Measurements from ENCODE around the gene PRMT7. TPM values are rescaled to one million over a fixed set of nuclear protein-coding genes. Genes with fewer than 3 reads are reported as not detected.

PRMT7 gene
- total RNA-seq, 1 experiment from 2014 or later, result 59.3 TPM

DNA sequence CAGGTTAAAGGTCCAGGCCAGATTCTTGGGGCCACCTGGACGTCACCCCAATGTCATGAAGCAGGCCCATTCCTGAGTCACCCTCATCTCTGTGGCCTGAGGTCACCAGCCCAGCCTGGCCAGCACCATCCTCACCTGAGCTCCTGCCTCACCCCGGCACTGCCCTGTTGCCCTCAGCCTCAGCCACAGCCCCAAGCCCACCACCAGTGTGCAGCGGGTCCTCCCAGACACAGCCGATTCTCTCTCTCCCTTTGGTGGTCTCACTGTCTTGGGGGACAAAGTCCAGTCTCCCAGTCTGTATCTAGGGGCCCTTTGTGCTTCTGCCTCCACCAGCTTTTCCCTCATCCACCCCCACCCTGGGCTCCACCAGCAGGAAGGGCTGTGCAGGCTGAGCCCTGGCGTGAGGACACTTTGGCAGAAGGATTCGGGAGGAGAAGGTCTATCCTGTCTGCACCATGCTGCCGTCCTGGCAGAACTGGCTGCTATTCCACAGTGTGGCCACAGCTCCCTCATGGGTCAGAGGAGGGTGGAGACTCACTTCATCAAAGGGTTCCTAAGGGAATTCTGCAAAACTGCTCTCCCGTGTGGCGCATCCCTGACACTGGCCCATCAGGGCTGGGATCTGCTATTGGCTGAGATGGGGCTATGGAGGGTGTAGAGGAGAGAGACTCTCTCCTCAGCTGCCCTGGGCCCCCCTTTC, 64.3 kb downstream of the PRMT7 start (continued):
- TF ChIP-seq, protein P1, sequence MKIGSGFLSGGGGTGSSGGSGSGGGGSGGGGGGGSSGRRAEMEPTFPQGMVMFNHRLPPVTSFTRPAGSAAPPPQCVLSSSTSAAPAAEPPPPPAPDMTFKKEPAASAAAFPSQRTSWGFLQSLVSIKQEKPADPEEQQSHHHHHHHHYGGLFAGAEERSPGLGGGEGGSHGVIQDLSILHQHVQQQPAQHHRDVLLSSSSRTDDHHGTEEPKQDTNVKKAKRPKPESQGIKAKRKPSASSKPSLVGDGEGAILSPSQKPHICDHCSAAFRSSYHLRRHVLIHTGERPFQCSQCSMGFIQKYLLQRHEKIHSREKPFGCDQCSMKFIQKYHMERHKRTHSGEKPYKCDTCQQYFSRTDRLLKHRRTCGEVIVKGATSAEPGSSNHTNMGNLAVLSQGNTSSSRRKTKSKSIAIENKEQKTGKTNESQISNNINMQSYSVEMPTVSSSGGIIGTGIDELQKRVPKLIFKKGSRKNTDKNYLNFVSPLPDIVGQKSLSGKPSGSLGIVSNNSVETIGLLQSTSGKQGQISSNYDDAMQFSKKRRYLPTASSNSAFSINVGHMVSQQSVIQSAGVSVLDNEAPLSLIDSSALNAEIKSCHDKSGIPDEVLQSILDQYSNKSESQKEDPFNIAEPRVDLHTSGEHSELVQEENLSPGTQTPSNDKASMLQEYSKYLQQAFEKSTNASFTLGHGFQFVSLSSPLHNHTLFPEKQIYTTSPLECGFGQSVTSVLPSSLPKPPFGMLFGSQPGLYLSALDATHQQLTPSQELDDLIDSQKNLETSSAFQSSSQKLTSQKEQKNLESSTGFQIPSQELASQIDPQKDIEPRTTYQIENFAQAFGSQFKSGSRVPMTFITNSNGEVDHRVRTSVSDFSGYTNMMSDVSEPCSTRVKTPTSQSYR (CRISPR knock-in tag; IDR thresholded peaks at IDR 0.05), result no peak

DNA sequence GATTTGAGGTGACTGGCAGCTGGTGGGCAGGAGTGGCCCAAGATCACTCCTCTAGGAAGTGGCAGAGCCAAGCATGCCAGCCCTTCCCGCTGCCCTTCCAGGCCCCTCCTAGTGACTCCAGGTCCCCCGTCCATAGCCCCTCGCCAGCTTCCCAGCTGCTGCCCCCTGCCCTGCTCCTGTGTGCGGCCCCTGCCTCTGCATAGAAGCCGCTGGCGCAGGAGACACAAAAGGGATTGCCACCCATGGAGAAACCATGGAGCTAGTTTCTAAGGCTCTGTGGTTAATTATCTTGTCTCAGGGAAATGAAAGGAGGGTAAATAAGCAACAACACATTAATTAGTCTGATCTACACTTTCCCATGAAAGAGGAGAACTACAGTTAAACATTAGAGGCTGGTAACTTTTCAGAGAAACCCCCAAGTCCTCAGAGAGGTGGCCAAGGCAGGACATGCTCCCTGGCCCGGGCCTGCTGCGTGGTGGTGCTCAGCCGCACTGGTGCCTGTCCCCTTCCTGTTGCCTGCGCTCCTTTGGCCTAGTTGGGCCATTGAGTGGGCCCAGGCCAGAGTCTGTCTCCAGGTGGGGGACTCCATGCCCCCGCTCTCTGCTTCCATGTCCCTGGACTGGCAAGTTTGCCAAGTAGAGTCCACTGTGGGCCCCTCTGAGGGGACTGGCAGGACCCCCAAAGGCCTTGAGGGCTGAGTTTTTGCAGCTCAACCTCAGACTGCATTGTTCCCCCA, 65.2 kb downstream of the PRMT7 start:
- DNase-seq (ENCODE audit: low spot score) (no peak), ATAC-seq (no peak)
- Mint-ChIP-seq H3K27ac (no peak overlapping the region), H3K4me1 (no peaks in the 10 kb centered on the region), H3K27me3 (ENCODE audit: low read depth) (no peaks in the 10 kb centered on the region), H3K36me3 (no peaks in the 10 kb centered on the region), H3K9me3 (no peaks in the 10 kb centered on the region), H3K4me3 (no peak overlapping the region)
- ChIA-PET POLR2A (no interaction called here), CTCF (interaction anchor here (0.7 to 3.1 kb wide), 6 partner anchors 9 to 134 kb away, joined by 3 to 26 read pairs (median 3); partner anchors contain the start of gene SMPD3)
- no peak for TF ChIP-seq RELA (CRISPR knock-in tag; IDR thresholded peaks at IDR 0.05; ENCODE audit: borderline replicate concordance)
- TF ChIP-seq, protein P2, sequence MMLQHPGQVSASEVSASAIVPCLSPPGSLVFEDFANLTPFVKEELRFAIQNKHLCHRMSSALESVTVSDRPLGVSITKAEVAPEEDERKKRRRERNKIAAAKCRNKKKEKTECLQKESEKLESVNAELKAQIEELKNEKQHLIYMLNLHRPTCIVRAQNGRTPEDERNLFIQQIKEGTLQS (CRISPR knock-in tag; conservative IDR thresholded peaks at IDR 0.05), result no peak

DNA sequence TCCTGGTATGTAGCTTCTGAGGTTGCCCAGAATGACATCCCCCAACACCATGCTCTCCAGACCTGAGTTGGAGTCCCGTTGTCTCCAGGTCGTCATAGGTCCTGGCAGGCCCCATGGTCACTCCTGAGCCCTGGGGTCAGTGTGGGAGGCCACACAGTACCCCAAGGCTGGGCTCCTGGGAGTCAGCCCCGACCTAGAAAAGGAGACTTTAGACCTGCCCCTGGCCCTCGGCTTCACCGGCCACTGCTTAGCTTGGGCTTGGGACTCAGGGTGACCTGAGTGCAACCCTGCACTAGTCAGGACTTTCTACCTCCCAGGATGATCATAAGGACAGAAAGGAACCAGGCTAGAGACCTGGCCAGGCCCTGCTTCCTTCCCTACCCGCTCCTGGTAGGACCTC, 65.8 kb downstream of the PRMT7 start:
- H3K27me3 Mint-ChIP-seq (ENCODE audit: low read depth), result no peaks in the 10 kb centered on the region
- no peak overlapping the region for H3K4me3 Mint-ChIP-seq
- ChIA-PET CTCF (interaction anchor here (0.7 to 1.1 kb wide), 2 partner anchors 9 to 133 kb away, joined by 3 read pairs; no protein-coding TSS in a partner anchor), POLR2A (no interaction called here)
- TF ChIP-seq, protein P3, sequence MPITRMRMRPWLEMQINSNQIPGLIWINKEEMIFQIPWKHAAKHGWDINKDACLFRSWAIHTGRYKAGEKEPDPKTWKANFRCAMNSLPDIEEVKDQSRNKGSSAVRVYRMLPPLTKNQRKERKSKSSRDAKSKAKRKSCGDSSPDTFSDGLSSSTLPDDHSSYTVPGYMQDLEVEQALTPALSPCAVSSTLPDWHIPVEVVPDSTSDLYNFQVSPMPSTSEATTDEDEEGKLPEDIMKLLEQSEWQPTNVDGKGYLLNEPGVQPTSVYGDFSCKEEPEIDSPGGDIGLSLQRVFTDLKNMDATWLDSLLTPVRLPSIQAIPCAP (CRISPR knock-in tag; IDR thresholded peaks at IDR 0.05), result no peak
- TF ChIP-seq HMGA2 (CRISPR knock-in tag; IDR thresholded peaks at IDR 0.05), result no peak
- no peak for TF ChIP-seq MYBL2 (CRISPR knock-in tag; IDR thresholded peaks at IDR 0.05)
- H3K9me3 Mint-ChIP-seq, result no peaks in the 10 kb centered on the region
- ATAC-seq (no peak), DNase-seq (ENCODE audit: low spot score) (no peak)
- H3K4me1 Mint-ChIP-seq, result no peaks in the 10 kb centered on the region; the same call in 1 of the 2 replicates
- H3K36me3 Mint-ChIP-seq, result no peaks in the 10 kb centered on the region
- H3K27ac Mint-ChIP-seq, result no peak overlapping the region

DNA sequence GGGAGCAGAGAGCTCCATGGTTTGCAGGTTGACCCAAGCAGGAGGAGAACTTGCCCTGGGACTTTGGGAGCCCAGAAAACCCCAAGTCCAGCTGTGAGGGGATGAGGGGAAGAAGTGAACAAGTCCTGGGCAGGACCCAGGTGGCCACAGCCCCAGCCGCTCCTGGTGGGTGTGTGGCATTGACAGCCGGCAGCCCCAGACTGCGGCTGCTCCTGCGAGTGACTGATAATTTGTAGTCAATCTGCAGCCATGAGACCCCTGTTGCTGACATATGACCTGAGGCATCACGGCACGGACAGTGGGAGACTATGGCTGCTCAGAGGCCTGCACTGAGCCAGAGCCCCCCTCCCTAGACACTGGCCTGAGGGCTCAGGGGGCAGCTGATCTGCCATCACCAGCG, 66.4 kb downstream of the PRMT7 start:
- Mint-ChIP-seq H3K27ac (no peak overlapping the region), H3K36me3 (no peaks in the 10 kb centered on the region), H3K27me3 (ENCODE audit: low read depth) (no peaks in the 10 kb centered on the region), H3K4me3 (no peak overlapping the region), H3K4me1 (no peaks in the 10 kb centered on the region; the same call in 1 of the 2 replicates), H3K9me3 (no peaks in the 10 kb centered on the region)
- DNase-seq (ENCODE audit: low spot score), result no peak
- POLR2A ChIA-PET, result no interaction called here
- no peak for ATAC-seq
- CTCF ChIA-PET, result interaction anchor here (2.0 kb wide), 1 partner anchor 13 kb away, joined by 13 read pairs; no protein-coding TSS in a partner anchor
- TF ChIP-seq SMAD4 (CRISPR knock-in tag; IDR thresholded peaks at IDR 0.05) (no peak), NR1H2 (CRISPR knock-in tag; IDR thresholded peaks at IDR 0.05) (no peak), RORB (CRISPR knock-in tag; IDR thresholded peaks at IDR 0.05) (no peak), SOX15 (CRISPR knock-in tag; IDR thresholded peaks at IDR 0.05) (no peak), ZNF121 (CRISPR knock-in tag; IDR thresholded peaks at IDR 0.05) (no peak), EMX1 (CRISPR knock-in tag; IDR thresholded peaks at IDR 0.05) (no peak)
- TF ChIP-seq, protein P4, sequence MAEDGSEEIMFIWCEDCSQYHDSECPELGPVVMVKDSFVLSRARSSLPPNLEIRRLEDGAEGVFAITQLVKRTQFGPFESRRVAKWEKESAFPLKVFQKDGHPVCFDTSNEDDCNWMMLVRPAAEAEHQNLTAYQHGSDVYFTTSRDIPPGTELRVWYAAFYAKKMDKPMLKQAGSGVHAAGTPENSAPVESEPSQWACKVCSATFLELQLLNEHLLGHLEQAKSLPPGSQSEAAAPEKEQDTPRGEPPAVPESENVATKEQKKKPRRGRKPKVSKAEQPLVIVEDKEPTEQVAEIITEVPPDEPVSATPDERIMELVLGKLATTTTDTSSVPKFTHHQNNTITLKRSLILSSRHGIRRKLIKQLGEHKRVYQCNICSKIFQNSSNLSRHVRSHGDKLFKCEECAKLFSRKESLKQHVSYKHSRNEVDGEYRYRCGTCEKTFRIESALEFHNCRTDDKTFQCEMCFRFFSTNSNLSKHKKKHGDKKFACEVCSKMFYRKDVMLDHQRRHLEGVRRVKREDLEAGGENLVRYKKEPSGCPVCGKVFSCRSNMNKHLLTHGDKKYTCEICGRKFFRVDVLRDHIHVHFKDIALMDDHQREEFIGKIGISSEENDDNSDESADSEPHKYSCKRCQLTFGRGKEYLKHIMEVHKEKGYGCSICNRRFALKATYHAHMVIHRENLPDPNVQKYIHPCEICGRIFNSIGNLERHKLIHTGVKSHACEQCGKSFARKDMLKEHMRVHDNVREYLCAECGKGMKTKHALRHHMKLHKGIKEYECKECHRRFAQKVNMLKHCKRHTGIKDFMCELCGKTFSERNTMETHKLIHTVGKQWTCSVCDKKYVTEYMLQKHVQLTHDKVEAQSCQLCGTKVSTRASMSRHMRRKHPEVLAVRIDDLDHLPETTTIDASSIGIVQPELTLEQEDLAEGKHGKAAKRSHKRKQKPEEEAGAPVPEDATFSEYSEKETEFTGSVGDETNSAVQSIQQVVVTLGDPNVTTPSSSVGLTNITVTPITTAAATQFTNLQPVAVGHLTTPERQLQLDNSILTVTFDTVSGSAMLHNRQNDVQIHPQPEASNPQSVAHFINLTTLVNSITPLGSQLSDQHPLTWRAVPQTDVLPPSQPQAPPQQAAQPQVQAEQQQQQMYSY (CRISPR knock-in tag; IDR thresholded peaks at IDR 0.05), result no peak
- TF ChIP-seq, protein P5, sequence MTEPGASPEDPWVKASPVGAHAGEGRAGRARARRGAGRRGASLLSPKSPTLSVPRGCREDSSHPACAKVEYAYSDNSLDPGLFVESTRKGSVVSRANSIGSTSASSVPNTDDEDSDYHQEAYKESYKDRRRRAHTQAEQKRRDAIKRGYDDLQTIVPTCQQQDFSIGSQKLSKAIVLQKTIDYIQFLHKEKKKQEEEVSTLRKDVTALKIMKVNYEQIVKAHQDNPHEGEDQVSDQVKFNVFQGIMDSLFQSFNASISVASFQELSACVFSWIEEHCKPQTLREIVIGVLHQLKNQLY (CRISPR knock-in tag; IDR thresholded peaks at IDR 0.05), result no peak
- TF ChIP-seq, protein P6, sequence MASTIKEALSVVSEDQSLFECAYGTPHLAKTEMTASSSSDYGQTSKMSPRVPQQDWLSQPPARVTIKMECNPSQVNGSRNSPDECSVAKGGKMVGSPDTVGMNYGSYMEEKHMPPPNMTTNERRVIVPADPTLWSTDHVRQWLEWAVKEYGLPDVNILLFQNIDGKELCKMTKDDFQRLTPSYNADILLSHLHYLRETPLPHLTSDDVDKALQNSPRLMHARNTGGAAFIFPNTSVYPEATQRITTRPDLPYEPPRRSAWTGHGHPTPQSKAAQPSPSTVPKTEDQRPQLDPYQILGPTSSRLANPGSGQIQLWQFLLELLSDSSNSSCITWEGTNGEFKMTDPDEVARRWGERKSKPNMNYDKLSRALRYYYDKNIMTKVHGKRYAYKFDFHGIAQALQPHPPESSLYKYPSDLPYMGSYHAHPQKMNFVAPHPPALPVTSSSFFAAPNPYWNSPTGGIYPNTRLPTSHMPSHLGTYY (CRISPR knock-in tag; IDR thresholded peaks at IDR 0.05), result no peak
- TF ChIP-seq, protein P7, sequence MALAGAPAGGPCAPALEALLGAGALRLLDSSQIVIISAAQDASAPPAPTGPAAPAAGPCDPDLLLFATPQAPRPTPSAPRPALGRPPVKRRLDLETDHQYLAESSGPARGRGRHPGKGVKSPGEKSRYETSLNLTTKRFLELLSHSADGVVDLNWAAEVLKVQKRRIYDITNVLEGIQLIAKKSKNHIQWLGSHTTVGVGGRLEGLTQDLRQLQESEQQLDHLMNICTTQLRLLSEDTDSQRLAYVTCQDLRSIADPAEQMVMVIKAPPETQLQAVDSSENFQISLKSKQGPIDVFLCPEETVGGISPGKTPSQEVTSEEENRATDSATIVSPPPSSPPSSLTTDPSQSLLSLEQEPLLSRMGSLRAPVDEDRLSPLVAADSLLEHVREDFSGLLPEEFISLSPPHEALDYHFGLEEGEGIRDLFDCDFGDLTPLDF (CRISPR knock-in tag; IDR thresholded peaks at IDR 0.05), result no peak
- TF ChIP-seq, protein P8, sequence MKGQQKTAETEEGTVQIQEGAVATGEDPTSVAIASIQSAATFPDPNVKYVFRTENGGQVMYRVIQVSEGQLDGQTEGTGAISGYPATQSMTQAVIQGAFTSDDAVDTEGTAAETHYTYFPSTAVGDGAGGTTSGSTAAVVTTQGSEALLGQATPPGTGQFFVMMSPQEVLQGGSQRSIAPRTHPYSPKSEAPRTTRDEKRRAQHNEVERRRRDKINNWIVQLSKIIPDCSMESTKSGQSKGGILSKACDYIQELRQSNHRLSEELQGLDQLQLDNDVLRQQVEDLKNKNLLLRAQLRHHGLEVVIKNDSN (CRISPR knock-in tag; IDR thresholded peaks at IDR 0.05), result no peak
